Liver (tissue), 9 donors: ENCODE results near the gene TACC2. TPM values are rescaled to one million over a fixed set of nuclear protein-coding genes. Genes with fewer than 3 reads are reported as not detected.

Experiments used
- DNase-seq: peaks from one replicate; pipeline ENCODE4 v3.0.0-alpha.2; 2017; ENCODE audit warnings: low spot score
- H3K27ac ChIP-seq, 2 donors: one replicate each; pipeline ENCODE4 v1.7.0; 2013; ENCODE audit warnings: inconsistent platforms in 2 of 2, low read length in 2 of 2, control low read depth in 1 of 2, low read depth in 1 of 2, mild to moderate bottlenecking in 1 of 2
- H3K27me3 ChIP-seq, 4 donors: one replicate each; pipeline versions ENCODE4 v1.6.1 to v1.7.0; 2013; ENCODE audit warnings: low read length in 3 of 4, inconsistent platforms in 1 of 4, mild to moderate bottlenecking in 1 of 4, moderate library complexity in 1 of 4; ENCODE audit not compliant: control insufficient read depth in 4 of 4, insufficient read depth in 4 of 4
- H3K36me3 ChIP-seq, 4 donors: one replicate each; pipeline versions ENCODE4 v1.6.1 to v1.7.0; 2013; ENCODE audit warnings: low read length in 3 of 4, mild to moderate bottlenecking in 3 of 4, low read depth in 1 of 4, moderate library complexity in 1 of 4; ENCODE audit not compliant: control insufficient read depth in 4 of 4, insufficient read depth in 3 of 4
- H3K4me1 ChIP-seq, 4 donors: one replicate each; pipeline versions ENCODE4 v1.6.1 to v1.7.0; 2013; ENCODE audit warnings: low read length in 3 of 4, mild to moderate bottlenecking in 3 of 4, moderate library complexity in 1 of 4; ENCODE audit not compliant: control insufficient read depth in 4 of 4, insufficient read depth in 4 of 4
- H3K4me3 ChIP-seq, 3 donors: one replicate each; pipeline versions ENCODE4 v1.6.1 to v1.7.0; 2013; ENCODE audit warnings: low read length in 3 of 3, control low read depth in 1 of 3, low read depth in 1 of 3, mild to moderate bottlenecking in 1 of 3
- H3K9ac ChIP-seq, 2 donors: one replicate each; pipeline ENCODE4 v1.7.0; 2013; ENCODE audit warnings: low read length in 2 of 2, mild to moderate bottlenecking in 2 of 2, moderate library complexity in 2 of 2, control low read depth in 1 of 2, low read depth in 1 of 2
- H3K9me3 ChIP-seq, 4 donors: one replicate each; pipeline versions ENCODE4 v1.6.1 to v1.7.0; 2013; ENCODE audit warnings: low read length in 3 of 4; ENCODE audit not compliant: control insufficient read depth in 4 of 4
- EGR1 ChIP-seq, 2 donors: IDR thresholded peaks; 2 replicates each; pipeline ENCODE4 v1.6.1; 2016 to 2018; ENCODE audit warnings: antibody characterized with exemption in 2 of 2, low read depth in 2 of 2
- FOXA1 ChIP-seq: IDR thresholded peaks from 2 replicates; pipeline ENCODE4 v1.6.1; 2016; ENCODE audit warnings: antibody characterized with exemption
- FOXA2 ChIP-seq: IDR thresholded peaks from 2 replicates; pipeline ENCODE4 v1.6.1; 2016; ENCODE audit warnings: antibody characterized with exemption
- GABPA ChIP-seq, 2 donors: IDR thresholded peaks in 1 of 2; conservative IDR thresholded peaks in 1 of 2; 2 replicates each; pipeline ENCODE4 v1.6.1; 2016; ENCODE audit warnings: antibody characterized with exemption in 2 of 2, mild to moderate bottlenecking in 1 of 2, moderate library complexity in 1 of 2
- HNF4A ChIP-seq, 2 donors: conservative IDR thresholded peaks; 2 replicates each; pipeline ENCODE4 v1.6.1; 2016; ENCODE audit warnings: antibody characterized with exemption in 2 of 2, mild to moderate bottlenecking in 2 of 2
- HNF4G ChIP-seq: IDR thresholded peaks from 2 replicates; pipeline ENCODE4 v1.6.1; 2016; ENCODE audit warnings: antibody characterized with exemption
- JUND ChIP-seq, 2 donors: IDR thresholded peaks; 2 replicates each; pipeline ENCODE4 v1.6.1; 2016; ENCODE audit warnings: antibody characterized with exemption in 2 of 2
- RAD21 ChIP-seq, 2 donors: IDR thresholded peaks; 2 replicates each; pipeline ENCODE4 v1.6.1; 2016; ENCODE audit warnings: antibody characterized with exemption in 2 of 2, mild to moderate bottlenecking in 2 of 2
- RXRA ChIP-seq, 2 donors: IDR thresholded peaks; 2 replicates each; pipeline ENCODE4 v1.6.1; 2017 to 2018; ENCODE audit warnings: antibody characterized with exemption in 2 of 2, mild to moderate bottlenecking in 1 of 2
- SP1 ChIP-seq: IDR thresholded peaks from 2 replicates; pipeline ENCODE4 v1.6.1; 2018; ENCODE audit warnings: antibody characterized with exemption, mild to moderate bottlenecking
- YY1 ChIP-seq: IDR thresholded peaks from 2 replicates; pipeline ENCODE4 v1.6.1; 2016; ENCODE audit warnings: antibody characterized with exemption, mild to moderate bottlenecking
- WGBS: extraction: QIAGEN DNeasy Blood & Tissue Kit; methylation state at CpG from one replicate; pipeline ENCODE4 v1.1.7; 2013; 5-methylcytosine and 5-hydroxymethylcytosine counted together
- polyA plus RNA-seq, 2 donors: library from polyadenylated mRNA; stranded (reverse) in 1 of 2; unstranded in 1 of 2; fragments of 200-250 nt in 1 of 2; fragments of >200 nt in 1 of 2; fragmentation: Nextera tagmentation in 1 of 2; extraction: Ambion mirVana in 1 of 2; gene quantifications; one replicate each; pipeline versions ENCODE4 v1.2.1 to v1.2.3, GENCODE V29; 2013 to 2015
- total RNA-seq, 2 donors: library from RNA; depleted of rRNA; stranded (reverse); fragments of >200 nt; gene quantifications; one replicate each; pipeline ENCODE4 v1.2.3, GENCODE V29; 2014
- TF ChIP-seq, protein P1 (sequence below): IDR thresholded peaks from 2 replicates; pipeline ENCODE4 v1.6.1; 2016; ENCODE audit warnings: antibody characterized with exemption
- TF ChIP-seq, protein P2 (sequence below): IDR thresholded peaks from 2 replicates; pipeline ENCODE4 v1.6.1; 2016; ENCODE audit warnings: antibody characterized with exemption, mild to moderate bottlenecking
- TF ChIP-seq, protein P3 (sequence below): IDR thresholded peaks from 2 replicates; pipeline ENCODE4 v1.6.1; 2016; ENCODE audit warnings: antibody characterized with exemption
- TF ChIP-seq, protein P4 (sequence below): IDR thresholded peaks from 2 replicates; pipeline ENCODE4 v1.6.1; 2016; ENCODE audit warnings: antibody characterized with exemption
- donor health status: healthy.
- donor health status: healthy.
- donor health status: healthy.
- donor health status: healthy.
- donor health status: healthy.

TACC2 gene
- total and polyA plus RNA-seq, 4 donors = 1.5 to 9.1 (median 7.8) TPM

DNA sequence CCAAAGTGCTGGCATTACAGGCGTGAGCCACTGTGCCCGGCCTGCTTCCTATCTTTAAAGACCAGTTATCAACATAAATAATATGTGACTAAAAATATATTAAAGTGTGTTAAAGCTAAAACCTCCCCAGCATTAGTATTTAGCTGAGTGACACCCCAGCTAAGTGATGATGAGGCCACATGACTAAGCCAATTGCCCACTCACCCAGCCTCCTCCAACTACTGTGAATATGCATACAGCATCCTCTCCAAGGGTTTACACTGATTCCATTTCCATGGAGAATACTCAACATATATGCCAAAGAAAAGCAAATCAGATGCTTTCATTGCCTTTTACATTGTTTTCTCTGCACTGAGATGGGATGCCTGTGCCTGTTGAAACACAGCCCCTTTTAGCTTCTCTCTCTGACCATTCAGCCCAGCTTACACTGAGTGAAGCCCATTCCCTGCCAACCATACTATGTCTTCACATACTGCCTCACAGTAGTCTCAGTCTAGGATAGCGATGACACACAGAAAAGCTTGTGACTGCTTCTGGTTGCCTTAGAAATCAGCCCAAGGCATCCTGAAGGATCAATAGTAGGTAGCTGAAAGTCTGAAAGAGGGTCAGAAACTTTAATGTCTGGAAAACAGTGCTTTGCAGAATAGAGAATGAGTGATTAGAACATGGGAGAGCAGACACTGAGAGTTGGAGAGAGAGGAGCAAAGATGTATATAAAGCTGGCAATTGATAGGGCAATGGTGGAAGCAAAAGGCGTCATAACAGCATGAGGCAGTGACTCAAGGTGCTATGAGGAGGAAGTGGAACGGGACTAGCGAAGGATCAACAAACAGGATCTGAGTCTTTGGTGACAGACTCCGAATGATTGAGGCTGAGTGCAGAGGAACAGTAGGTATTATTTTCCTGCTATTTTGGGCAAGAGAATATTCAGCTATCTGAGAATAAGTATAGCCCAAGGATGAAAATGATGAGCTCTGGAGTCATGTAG lies 41.3 kb upstream of the TACC2 start:
- Histone ChIP-seq H3K27me3 (no peaks in the 10 kb centered on the region), H3K27ac (no peak overlapping the region), H3K9me3 (no peaks in the 10 kb centered on the region), H3K9ac (no peak overlapping the region), H3K36me3 (no peaks in the 10 kb centered on the region), H3K4me3 (no peak overlapping the region), H3K4me1 (no peaks in the 10 kb centered on the region)
- TF ChIP-seq JUND (IDR thresholded peaks at IDR 0.05) (no peak), HNF4A (conservative IDR thresholded peaks at IDR 0.05) (no peak), GABPA (IDR thresholded peaks at IDR 0.05 in 1 of 2, conservative IDR thresholded peaks at IDR 0.05 in 1 of 2) (no peak), SP1 (no peak), RAD21 (IDR thresholded peaks at IDR 0.05) (no peak), EGR1 (IDR thresholded peaks at IDR 0.05; ENCODE audit: low read depth in 2 of 2) (no peak), HNF4G (no peak), FOXA2 (no peak)
- TF ChIP-seq, protein P1, sequence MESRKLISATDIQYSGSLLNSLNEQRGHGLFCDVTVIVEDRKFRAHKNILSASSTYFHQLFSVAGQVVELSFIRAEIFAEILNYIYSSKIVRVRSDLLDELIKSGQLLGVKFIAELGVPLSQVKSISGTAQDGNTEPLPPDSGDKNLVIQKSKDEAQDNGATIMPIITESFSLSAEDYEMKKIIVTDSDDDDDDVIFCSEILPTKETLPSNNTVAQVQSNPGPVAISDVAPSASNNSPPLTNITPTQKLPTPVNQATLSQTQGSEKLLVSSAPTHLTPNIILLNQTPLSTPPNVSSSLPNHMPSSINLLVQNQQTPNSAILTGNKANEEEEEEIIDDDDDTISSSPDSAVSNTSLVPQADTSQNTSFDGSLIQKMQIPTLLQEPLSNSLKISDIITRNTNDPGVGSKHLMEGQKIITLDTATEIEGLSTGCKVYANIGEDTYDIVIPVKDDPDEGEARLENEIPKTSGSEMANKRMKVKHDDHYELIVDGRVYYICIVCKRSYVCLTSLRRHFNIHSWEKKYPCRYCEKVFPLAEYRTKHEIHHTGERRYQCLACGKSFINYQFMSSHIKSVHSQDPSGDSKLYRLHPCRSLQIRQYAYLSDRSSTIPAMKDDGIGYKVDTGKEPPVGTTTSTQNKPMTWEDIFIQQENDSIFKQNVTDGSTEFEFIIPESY = no peak
- TF ChIP-seq, protein P2, sequence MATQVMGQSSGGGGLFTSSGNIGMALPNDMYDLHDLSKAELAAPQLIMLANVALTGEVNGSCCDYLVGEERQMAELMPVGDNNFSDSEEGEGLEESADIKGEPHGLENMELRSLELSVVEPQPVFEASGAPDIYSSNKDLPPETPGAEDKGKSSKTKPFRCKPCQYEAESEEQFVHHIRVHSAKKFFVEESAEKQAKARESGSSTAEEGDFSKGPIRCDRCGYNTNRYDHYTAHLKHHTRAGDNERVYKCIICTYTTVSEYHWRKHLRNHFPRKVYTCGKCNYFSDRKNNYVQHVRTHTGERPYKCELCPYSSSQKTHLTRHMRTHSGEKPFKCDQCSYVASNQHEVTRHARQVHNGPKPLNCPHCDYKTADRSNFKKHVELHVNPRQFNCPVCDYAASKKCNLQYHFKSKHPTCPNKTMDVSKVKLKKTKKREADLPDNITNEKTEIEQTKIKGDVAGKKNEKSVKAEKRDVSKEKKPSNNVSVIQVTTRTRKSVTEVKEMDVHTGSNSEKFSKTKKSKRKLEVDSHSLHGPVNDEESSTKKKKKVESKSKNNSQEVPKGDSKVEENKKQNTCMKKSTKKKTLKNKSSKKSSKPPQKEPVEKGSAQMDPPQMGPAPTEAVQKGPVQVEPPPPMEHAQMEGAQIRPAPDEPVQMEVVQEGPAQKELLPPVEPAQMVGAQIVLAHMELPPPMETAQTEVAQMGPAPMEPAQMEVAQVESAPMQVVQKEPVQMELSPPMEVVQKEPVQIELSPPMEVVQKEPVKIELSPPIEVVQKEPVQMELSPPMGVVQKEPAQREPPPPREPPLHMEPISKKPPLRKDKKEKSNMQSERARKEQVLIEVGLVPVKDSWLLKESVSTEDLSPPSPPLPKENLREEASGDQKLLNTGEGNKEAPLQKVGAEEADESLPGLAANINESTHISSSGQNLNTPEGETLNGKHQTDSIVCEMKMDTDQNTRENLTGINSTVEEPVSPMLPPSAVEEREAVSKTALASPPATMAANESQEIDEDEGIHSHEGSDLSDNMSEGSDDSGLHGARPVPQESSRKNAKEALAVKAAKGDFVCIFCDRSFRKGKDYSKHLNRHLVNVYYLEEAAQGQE = no peak
- TF ChIP-seq, protein P3, sequence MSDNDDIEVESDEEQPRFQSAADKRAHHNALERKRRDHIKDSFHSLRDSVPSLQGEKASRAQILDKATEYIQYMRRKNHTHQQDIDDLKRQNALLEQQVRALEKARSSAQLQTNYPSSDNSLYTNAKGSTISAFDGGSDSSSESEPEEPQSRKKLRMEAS = no peak
- TF ChIP-seq, protein P4, sequence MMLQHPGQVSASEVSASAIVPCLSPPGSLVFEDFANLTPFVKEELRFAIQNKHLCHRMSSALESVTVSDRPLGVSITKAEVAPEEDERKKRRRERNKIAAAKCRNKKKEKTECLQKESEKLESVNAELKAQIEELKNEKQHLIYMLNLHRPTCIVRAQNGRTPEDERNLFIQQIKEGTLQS = no peak
- 92% methylated on average over 7 of the region's 7 CpGs for WGBS
- DNase-seq = no peak

DNA sequence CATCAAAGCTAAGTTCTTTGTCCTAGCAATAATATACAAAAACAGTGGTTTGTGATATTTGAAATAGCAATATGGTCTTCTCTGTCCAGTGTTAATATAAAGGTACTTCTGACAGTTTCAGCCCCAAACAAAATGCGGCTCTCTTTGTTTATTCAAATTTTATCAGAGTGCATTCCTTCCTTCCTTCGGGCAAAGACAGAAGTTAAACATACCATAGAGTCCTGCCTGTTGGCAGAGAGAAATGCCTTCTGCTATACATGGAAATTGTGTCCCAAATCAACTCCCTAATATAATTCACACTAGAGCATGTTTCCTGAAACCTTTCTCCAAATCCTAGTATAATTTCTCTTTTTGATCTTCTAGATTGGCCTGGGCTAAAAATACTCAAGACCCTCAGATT lies 39.9 kb upstream of the TACC2 start:
- Histone ChIP-seq H3K27ac (no peak overlapping the region), H3K9me3 (no peaks in the 10 kb centered on the region), H3K27me3 (no peaks in the 10 kb centered on the region), H3K36me3 (no peaks in the 10 kb centered on the region), H3K9ac (no peak overlapping the region), H3K4me1 (no peaks in the 10 kb centered on the region), H3K4me3 (no peak overlapping the region)
- 56% methylated on average over 2 of the region's 2 CpGs for WGBS
- no peak for DNase-seq
- TF ChIP-seq SP1 (no peak), JUND (IDR thresholded peaks at IDR 0.05) (no peak), FOXA1 (no peak), RXRA (IDR thresholded peaks at IDR 0.05) (no peak), YY1 (no peak), EGR1 (IDR thresholded peaks at IDR 0.05; ENCODE audit: low read depth in 2 of 2) (no peak), GABPA (IDR thresholded peaks at IDR 0.05 in 1 of 2, conservative IDR thresholded peaks at IDR 0.05 in 1 of 2) (no peak)
- TF ChIP-seq, protein P1 = no peak
- TF ChIP-seq, protein P2 = no peak
